ENCODE measurements around the gene LBP. TPM values are rescaled to one million over a fixed set of nuclear protein-coding genes. Genes with fewer than 3 reads are reported as not detected.

The LBP gene
- total RNA-seq, 4 donors from 2014 or later, result 0.38 to 6.2 TPM; not detected in 2

DNA sequence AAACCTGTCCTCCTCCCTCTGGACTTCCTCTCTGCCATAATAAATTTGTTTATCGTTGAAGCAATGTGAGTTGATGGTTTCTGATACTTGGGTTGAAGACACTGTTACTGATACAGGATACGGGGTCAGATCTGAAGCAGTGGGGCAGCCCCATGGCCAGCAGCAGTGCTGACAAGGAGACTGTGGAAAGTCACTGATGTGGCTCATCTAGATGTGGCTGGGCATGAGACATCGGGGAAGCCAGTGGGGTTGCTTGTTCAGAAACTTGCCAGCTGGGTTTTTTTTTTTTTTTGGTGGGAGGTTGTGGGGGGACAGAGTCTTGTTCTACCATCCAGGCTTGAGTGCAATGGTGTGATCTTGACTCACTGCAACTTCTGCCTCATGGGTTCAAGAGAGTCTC, 45.0 kb upstream of the LBP start:
- Histone ChIP-seq H3K27ac (no peak overlapping the region), H3K9me3 (no peaks in the 10 kb centered on the region), H3K4me3 (no peak overlapping the region), H3K36me3 (no peaks in the 10 kb centered on the region), H3K27me3 (peaks cover 7% of the 10 kb centered on the region), H3K4me1 (peaks cover 31% of the 10 kb centered on the region)
- whole genome bisulfite sequencing, result 90% methylated on average over 3 of the region's 3 CpGs
- TF ChIP-seq, protein P1, sequence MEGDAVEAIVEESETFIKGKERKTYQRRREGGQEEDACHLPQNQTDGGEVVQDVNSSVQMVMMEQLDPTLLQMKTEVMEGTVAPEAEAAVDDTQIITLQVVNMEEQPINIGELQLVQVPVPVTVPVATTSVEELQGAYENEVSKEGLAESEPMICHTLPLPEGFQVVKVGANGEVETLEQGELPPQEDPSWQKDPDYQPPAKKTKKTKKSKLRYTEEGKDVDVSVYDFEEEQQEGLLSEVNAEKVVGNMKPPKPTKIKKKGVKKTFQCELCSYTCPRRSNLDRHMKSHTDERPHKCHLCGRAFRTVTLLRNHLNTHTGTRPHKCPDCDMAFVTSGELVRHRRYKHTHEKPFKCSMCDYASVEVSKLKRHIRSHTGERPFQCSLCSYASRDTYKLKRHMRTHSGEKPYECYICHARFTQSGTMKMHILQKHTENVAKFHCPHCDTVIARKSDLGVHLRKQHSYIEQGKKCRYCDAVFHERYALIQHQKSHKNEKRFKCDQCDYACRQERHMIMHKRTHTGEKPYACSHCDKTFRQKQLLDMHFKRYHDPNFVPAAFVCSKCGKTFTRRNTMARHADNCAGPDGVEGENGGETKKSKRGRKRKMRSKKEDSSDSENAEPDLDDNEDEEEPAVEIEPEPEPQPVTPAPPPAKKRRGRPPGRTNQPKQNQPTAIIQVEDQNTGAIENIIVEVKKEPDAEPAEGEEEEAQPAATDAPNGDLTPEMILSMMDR (IDR thresholded peaks at IDR 0.05), result no peak
- TF ChIP-seq POLR2AphosphoS5 (IDR thresholded peaks at IDR 0.05) (no peak), EP300 (IDR thresholded peaks at IDR 0.05) (no peak), POLR2A (IDR thresholded peaks at IDR 0.05) (no peak)
- DNase-seq (ENCODE audit: low spot score in 2 of 2), result no peak

DNA sequence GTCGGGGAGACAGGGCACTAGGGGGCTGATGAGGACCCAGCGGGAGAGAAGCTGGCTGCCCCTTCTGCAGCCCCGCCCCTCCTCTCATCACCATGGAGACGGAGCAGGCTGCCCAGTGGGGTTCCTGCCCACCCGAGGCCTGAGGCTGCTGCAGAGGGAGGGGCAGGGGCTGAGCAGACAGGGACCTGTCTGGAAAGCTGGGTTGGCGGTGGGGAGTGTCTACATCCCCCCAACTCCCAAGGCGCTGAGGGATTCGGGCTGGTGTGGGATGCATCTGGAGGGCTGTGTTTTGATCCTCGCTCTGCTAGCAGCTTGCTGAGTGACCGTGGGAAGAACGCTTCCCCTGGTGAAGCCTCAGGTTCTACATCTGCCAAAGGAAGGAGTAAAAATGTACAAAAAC, 43.5 kb upstream of the LBP start:
- peaks cover 11% of the 10 kb centered on the region for H3K27me3 ChIP-seq
- DNase-seq (ENCODE audit: low spot score in 2 of 2), result no peak
- TF ChIP-seq, protein P1 (IDR thresholded peaks at IDR 0.05), result no peak
- TF ChIP-seq POLR2A (IDR thresholded peaks at IDR 0.05) (no peak), POLR2AphosphoS5 (IDR thresholded peaks at IDR 0.05) (no peak), EP300 (IDR thresholded peaks at IDR 0.05) (no peak)
- H3K4me1 ChIP-seq, result peaks cover 31% of the 10 kb centered on the region
- H3K36me3 ChIP-seq, result no peaks in the 10 kb centered on the region
- no peaks in the 10 kb centered on the region for H3K9me3 ChIP-seq
- no peak overlapping the region for H3K27ac ChIP-seq
- H3K4me3 ChIP-seq, result no peak overlapping the region
- 56% methylated on average over 11 of the region's 11 CpGs for WGBS

GRCh38 chr20:38303908-38304379, 42.3 kb upstream of the LBP start, which contains the start of gene BPI:
Gene BPI, plus strand, starts transcription at chr20:38304156. Its CDS starts 68 bp downstream, at chr20:38304224.
- WGBS, result 76% methylated on average over 20 of the region's 21 CpGs

GRCh38 chr20:38304845-38305447, 41.3 kb upstream of the LBP start:
- Histone ChIP-seq H3K4me3 (no peak overlapping the region), H3K36me3 (no peaks in the 10 kb centered on the region), H3K27ac (no peak overlapping the region), H3K9me3 (no peaks in the 10 kb centered on the region), H3K27me3 (peaks cover 11% of the 10 kb centered on the region), H3K4me1 (peaks cover 12% of the 10 kb centered on the region)
- WGBS, result 66% methylated on average over 5 of the region's 8 CpGs
- DNase-seq (ENCODE audit: low spot score in 2 of 2), result no peak
- no peak for TF ChIP-seq POLR2AphosphoS5 (IDR thresholded peaks at IDR 0.05)
- TF ChIP-seq, protein P1 (IDR thresholded peaks at IDR 0.05), result peak in 1 of 2 donors; percentile 30

More at GRCh38 chr20:38303908-38304379, 42.3 kb upstream of the LBP start, which contains the start of gene BPI:
- H3K4me3 ChIP-seq, result no peak within 1 kb of the TSS
- no peak for DNase-seq (ENCODE audit: low spot score in 2 of 2)
- peaks cover 22% of the 10 kb centered on the region for H3K4me1 ChIP-seq
- no peaks in the 10 kb centered on the region for H3K9me3 ChIP-seq
- H3K36me3 ChIP-seq, result no peaks in the 10 kb centered on the region
- H3K27me3 ChIP-seq, result peaks cover 11% of the 10 kb centered on the region
- no peak within 1 kb of the TSS for H3K27ac ChIP-seq
- no peak for TF ChIP-seq POLR2AphosphoS5 (IDR thresholded peaks at IDR 0.05)

DNA sequence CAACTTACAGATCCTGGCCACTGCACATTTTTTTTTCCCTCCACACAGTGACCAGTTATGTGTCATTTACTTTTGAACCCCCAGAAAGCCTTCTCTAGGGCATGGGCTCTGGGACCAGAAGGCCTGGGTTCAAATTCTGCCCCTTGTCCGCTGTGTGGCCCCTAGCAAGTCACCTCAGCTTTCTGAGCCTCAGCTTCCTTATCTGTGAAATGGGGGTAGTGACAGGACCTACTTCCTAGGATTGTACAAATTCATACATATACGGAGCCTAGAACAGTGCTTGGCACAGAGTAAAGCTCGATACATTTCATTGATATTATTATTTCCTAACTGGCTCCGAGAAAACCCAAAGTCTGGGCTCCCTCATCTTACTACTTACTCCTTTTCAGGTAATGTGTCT, 40.7 kb upstream of the LBP start:
- Histone ChIP-seq H3K4me1 (peaks cover 8% of the 10 kb centered on the region), H3K27ac (no peak overlapping the region), H3K4me3 (no peak overlapping the region), H3K36me3 (no peaks in the 10 kb centered on the region), H3K9me3 (no peaks in the 10 kb centered on the region), H3K27me3 (peaks cover 15% of the 10 kb centered on the region)
- no peak for DNase-seq (ENCODE audit: low spot score in 2 of 2)
- WGBS, result 95% methylated on average over 4 of the region's 4 CpGs
- TF ChIP-seq EP300 (IDR thresholded peaks at IDR 0.05) (no peak), POLR2A (IDR thresholded peaks at IDR 0.05) (no peak), POLR2AphosphoS5 (IDR thresholded peaks at IDR 0.05) (no peak)
- TF ChIP-seq, protein P1 (IDR thresholded peaks at IDR 0.05), result no peak
